ENCODE data around the gene KLHL35.

KLHL35 gene

GRCh38 chr11:75474240-75474639 is 41.2 kb upstream of the KLHL35 start:
- DNase-seq (ENCODE audit: extremely low spot score), result no peak
- no peak for TF ChIP-seq CTCF (IDR thresholded peaks at IDR 0.05; ENCODE audit: control extremely low read depth, extremely low read depth, low read depth, missing control alignments)
- POLR2A ChIA-PET, result no interaction called here
- CTCF ChIA-PET, result interaction anchor here (1.7 kb wide), 1 partner anchor 59 kb away, joined by 4 read pairs; no protein-coding TSS in a partner anchor

GRCh38 chr11:75473684-75474083 is 40.7 kb upstream of the KLHL35 start:
- DNase-seq (ENCODE audit: extremely low spot score), result no peak
- CTCF ChIA-PET, result no interaction called here
- POLR2A ChIA-PET, result no interaction called here
- TF ChIP-seq CTCF (IDR thresholded peaks at IDR 0.05; ENCODE audit: control extremely low read depth, extremely low read depth, low read depth, missing control alignments), result no peak

- no peak for DNase-seq (ENCODE audit: extremely low spot score)
- CTCF ChIA-PET, result interaction anchor here (0.7 to 1.7 kb wide), 2 partner anchors 21 to 27 kb away, joined by 3 to 10 read pairs; no protein-coding TSS in a partner anchor
- no peak for TF ChIP-seq CTCF (IDR thresholded peaks at IDR 0.05; ENCODE audit: control extremely low read depth, extremely low read depth, low read depth, missing control alignments)
- POLR2A ChIA-PET, result no interaction called here
Measured at GRCh38 chr11:75472081-75472732, 39.2 kb upstream of the KLHL35 start.

- ChIA-PET CTCF (interaction anchor here (0.7 to 1.7 kb wide), 2 partner anchors 20 to 26 kb away, joined by 3 to 10 read pairs; no protein-coding TSS in a partner anchor), POLR2A (no interaction called here)
- no peak for DNase-seq (ENCODE audit: extremely low spot score)
- no peak for TF ChIP-seq CTCF (IDR thresholded peaks at IDR 0.05; ENCODE audit: control extremely low read depth, extremely low read depth, low read depth, missing control alignments)
Measured at GRCh38 chr11:75471176-75471973, 38.4 kb upstream of the KLHL35 start.

GRCh38 chr11:75470476-75471080 is 37.6 kb upstream of the KLHL35 start:
- no peak for DNase-seq (ENCODE audit: extremely low spot score)
- ChIA-PET CTCF (interaction anchor here (1.1 to 1.7 kb wide), 2 partner anchors 11 to 25 kb away, joined by 3 to 10 read pairs; no protein-coding TSS in a partner anchor), POLR2A (no interaction called here)
- TF ChIP-seq CTCF (IDR thresholded peaks at IDR 0.05; ENCODE audit: control extremely low read depth, extremely low read depth, low read depth, missing control alignments), result no peak

- no peak for DNase-seq (ENCODE audit: extremely low spot score)
- CTCF ChIA-PET, result interaction anchor here (1.1 to 1.3 kb wide), 2 partner anchors 11 to 59 kb away, joined by 3 read pairs; no protein-coding TSS in a partner anchor
- no peak for TF ChIP-seq CTCF (IDR thresholded peaks at IDR 0.05; ENCODE audit: control extremely low read depth, extremely low read depth, low read depth, missing control alignments)
- POLR2A ChIA-PET, result no interaction called here
Measured at GRCh38 chr11:75469785-75470405, 36.9 kb upstream of the KLHL35 start.
